K562 (cell line): Measurements from ENCODE around the gene GFAP. TPM values are rescaled to one million over a fixed set of nuclear protein-coding genes. Genes with fewer than 3 reads are reported as not detected.

Experiments used
- ATAC-seq: fragments of 200-7000 bp; cut with Tn5 transposase; 3 replicates; pipeline ENCODE4 v1.9.1; 2020; ENCODE audit warnings: moderate library complexity
- BruUV-seq: library from RNA; stranded (reverse); fragments of 400-500 nt; replicated peaks from 2 replicates; lab custom pipeline; 2021; lab: Mats Ljungman, UMichigan
- CTCF ChIA-PET: fragments of 300-600 bp; formaldehyde crosslinking; extraction: SDS; loops from one replicate; lab custom pipeline; 2021; ENCODE audit warnings: low intra/inter-chr PET ratio; lab: Yijun Ruan, JAX
- POLR2A ChIA-PET: fragments of 300-600, 350-650 bp; sonication (Branson Sonifier 250); formaldehyde crosslinking; extraction: SDS; loops from one replicate; lab custom pipeline; 2021; ENCODE audit warnings: antibody characterized with exemption, inconsistent platforms; lab: Yijun Ruan, JAX
- DNase-seq, 4 experiments: peaks; one replicate each; pipeline versions ENCODE4 v3.0.0 to v3.0.0-alpha.2; 2011 to 2018; ENCODE audit warnings: low spot score in 3 of 4, mixed read lengths in 3 of 4; ENCODE audit errors: extremely low read depth in 1 of 4
- FAIRE-seq: peaks from 2 replicates; lab custom pipeline; 2011; peaks lifted over from hg19 to GRCh38; lab: Jason Lieb, UNC
- H2AFZ ChIP-seq: 2 replicates; pipeline ENCODE4 v1.6.0; 2011; ENCODE audit warnings: low read depth, low read length, control low read depth, inconsistent platforms
- H3K27ac ChIP-seq: fragments of 200-600 bp; 3 replicates; pipeline ENCODE4 v1.8.0; 2011; ENCODE audit warnings: low read depth, mild to moderate bottlenecking, control low read depth, inconsistent platforms, low read length, moderate library complexity, mixed read lengths; ENCODE audit errors: extremely low read depth
- H3K27me3 ChIP-seq, 2 experiments: fragments of 300-600 bp in 1 of 2; 2 replicates in 1 of 2; 3 replicates in 1 of 2; pipeline versions ENCODE4 v1.6.0 to v1.8.0; 2011; ENCODE audit warnings: inconsistent platforms in 2 of 2, low read length in 2 of 2, mild to moderate bottlenecking in 1 of 2, mixed read lengths in 1 of 2, moderate library complexity in 1 of 2; ENCODE audit not compliant: control insufficient read depth in 2 of 2, insufficient read depth in 2 of 2
- H3K36me3 ChIP-seq: fragments of 300-600 bp; 3 replicates; pipeline ENCODE4 v1.8.0; 2011; ENCODE audit warnings: mild to moderate bottlenecking, low read length, inconsistent platforms; ENCODE audit not compliant: control insufficient read depth, insufficient read depth
- H3K4me1 ChIP-seq, 2 experiments: fragments of 200-600 bp in 1 of 2; replicated peaks in 1 of 2; 2 replicates in 1 of 2; 3 replicates in 1 of 2; pipeline versions ENCODE4 v1.5.1 to v1.8.0; 2011; ENCODE audit warnings: inconsistent platforms in 2 of 2, low read length in 2 of 2, mild to moderate bottlenecking in 1 of 2, mixed read lengths in 1 of 2, moderate library complexity in 1 of 2; ENCODE audit not compliant: control insufficient read depth in 2 of 2, insufficient read depth in 2 of 2
- H3K4me2 ChIP-seq: 2 replicates; pipeline ENCODE4 v1.6.1; 2011; ENCODE audit warnings: low read length, control low read depth, inconsistent platforms, mixed read lengths; ENCODE audit not compliant: insufficient read depth
- H3K4me3 ChIP-seq: fragments of 200-600 bp; sonication (generic), shearing (Covaris generic); 2 replicates; pipeline ENCODE4 v1.5.1; 2016; ENCODE audit warnings: control low read depth, inconsistent platforms
- H3K79me2 ChIP-seq: fragments of 200-600 bp; 3 replicates; pipeline ENCODE4 v1.8.0; 2011; ENCODE audit warnings: low read length, inconsistent platforms; ENCODE audit not compliant: control insufficient read depth, insufficient read depth
- H3K9ac ChIP-seq, 2 experiments: 2 replicates each; pipeline versions ENCODE4 v1.6.0 to v1.6.1; 2011; ENCODE audit warnings: low read depth in 2 of 2, low read length in 2 of 2, control low read depth in 1 of 2, inconsistent platforms in 1 of 2, mild to moderate bottlenecking in 1 of 2, mixed read lengths in 1 of 2; ENCODE audit not compliant: insufficient read depth in 1 of 2
- H3K9me1 ChIP-seq: one replicate; pipeline ENCODE4 v1.6.0; 2011; ENCODE audit warnings: inconsistent platforms, mild to moderate bottlenecking, low read length, moderate library complexity; ENCODE audit not compliant: control insufficient read depth, insufficient read depth
- H3K9me3 ChIP-seq: replicated peaks from 2 replicates; pipeline ENCODE4 v1.5.1; 2011; ENCODE audit warnings: low read depth, low read length, inconsistent platforms; ENCODE audit not compliant: control insufficient read depth, insufficient read depth
- H4K20me1 ChIP-seq: replicated peaks from 2 replicates; pipeline ENCODE4 v1.6.1; 2011; ENCODE audit warnings: low read length, inconsistent platforms, mixed read lengths; ENCODE audit not compliant: control insufficient read depth, insufficient read depth
- CCNT2 ChIP-seq: IDR thresholded peaks from 2 replicates; pipeline ENCODE4 v1.6.1; 2011; ENCODE audit warnings: borderline replicate concordance, low read depth, mild to moderate bottlenecking, moderate library complexity, mixed read lengths, low read length; ENCODE audit not compliant: insufficient read length; ENCODE audit errors: extremely low read depth
- HDAC3 ChIP-seq: fragments of 450-650 bp; IDR thresholded peaks from 2 replicates; pipeline ENCODE4 v1.6.1; 2018; ENCODE audit warnings: borderline replicate concordance, mild to moderate bottlenecking, moderate library complexity; ENCODE audit not compliant: partially characterized antibody
- NCOA6 ChIP-seq: fragments of 450-650 bp; IDR thresholded peaks from 2 replicates; pipeline ENCODE4 v1.6.1; 2017; ENCODE audit warnings: mild to moderate bottlenecking
- POLR2A ChIP-seq: fragments of 450-650 bp; conservative IDR thresholded peaks from 2 replicates; pipeline ENCODE4 v1.6.1; 2016
- POLR2AphosphoS2 ChIP-seq: IDR thresholded peaks from 2 replicates; pipeline ENCODE4 v1.6.1; 2012; ENCODE audit warnings: low read length, improper control_type of control experiment
- POLR2B ChIP-seq: fragments of 450-650 bp; IDR thresholded peaks from 2 replicates; pipeline ENCODE4 v1.6.1; 2018; ENCODE audit warnings: low read depth; ENCODE audit not compliant: partially characterized antibody
- POLR2H ChIP-seq: IDR thresholded peaks from 2 replicates; pipeline ENCODE4 v1.6.1; 2016; ENCODE audit warnings: missing genetic modification characterization, low read depth, mild to moderate bottlenecking, control low read depth, missing compliant biosample characterization, moderate library complexity
- RHOXF2B ChIP-seq: fragments of 250-450 bp; sonication (Bioruptor Pico); conservative IDR thresholded peaks from 2 replicates; pipeline ENCODE4 v1.5.1; 2021
- SP1 ChIP-seq: sonication (generic); formaldehyde crosslinking; IDR thresholded peaks from 2 replicates; pipeline ENCODE4 v1.8.1; 2022; ENCODE audit warnings: mild to moderate bottlenecking, missing genetic modification reagents
- SUPT5H ChIP-seq: fragments of 450-650 bp; IDR thresholded peaks from 2 replicates; pipeline ENCODE4 v1.6.1; 2016
- XRCC5 ChIP-seq: fragments of 200-400 bp; formaldehyde crosslinking; IDR thresholded peaks from 2 replicates; pipeline ENCODE4 v1.6.1; 2017; ENCODE audit warnings: low read depth, mild to moderate bottlenecking, low read length
- ZBTB49 ChIP-seq: sonication (generic); formaldehyde crosslinking; IDR thresholded peaks from 2 replicates; pipeline ENCODE4 v1.8.0; 2022; ENCODE audit warnings: missing genetic modification reagents, mild to moderate bottlenecking, borderline replicate concordance
- ZFX ChIP-seq: sonication (generic); formaldehyde crosslinking; IDR thresholded peaks from 2 replicates; pipeline ENCODE4 v1.8.0; 2022; ENCODE audit warnings: mild to moderate bottlenecking, missing genetic modification reagents, moderate library complexity
- ZNF143 ChIP-seq: sonication (generic); formaldehyde crosslinking; IDR thresholded peaks from 2 replicates; pipeline ENCODE4 v1.9.0; 2022; ENCODE audit warnings: mild to moderate bottlenecking, missing genetic modification reagents
- WGBS: fragments of 100-300 bp; shearing (Covaris generic); methylation state at CpG from one replicate; pipeline ENCODE4 v1.1.6; 2016; ENCODE audit warnings: low coverage, mixed read lengths; ENCODE audit not compliant: insufficient coverage; ENCODE audit errors: missing lambda C conversion rate; 5-methylcytosine and 5-hydroxymethylcytosine counted together
- in situ Hi-C: fragments of 300-500 bp; cut with MboI; formaldehyde crosslinking; loops from 4 replicates; pipeline ENCODE4 v1.15.0; 2018; ENCODE audit warnings: inconsistent platforms, mixed read lengths
- intact Hi-C: fragments of 100-400 bp; cut with micrococcal nuclease; formaldehyde crosslinking; loops from 2 replicates; pipeline ENCODE4 v1.14.2; 2022
- polyA plus RNA-seq, 8 experiments: library from polyadenylated mRNA; depleted of rRNA in 4 of 8; stranded (reverse) in 5 of 8; unstranded in 3 of 8; fragments of >200 nt; fragmentation: Nextera tagmentation in 2 of 8; fragmentation: Illumina TruSeq in 1 of 8; extraction: Ambion mirVana in 2 of 8; extraction: Trizol in 1 of 8; gene quantifications; 2 replicates each; pipeline versions ENCODE4 v1.2.1 to v1.2.3, GENCODE V29; 2011 to 2014; ENCODE audit warnings: inconsistent platforms in 1 of 8, missing spikeins in 1 of 8
- total RNA-seq, 7 experiments: library from RNA; depleted of rRNA in 6 of 7; stranded (reverse); fragments of >200 nt in 6 of 7; fragmentation: Illumina TruSeq in 2 of 7; extraction: Trizol in 2 of 7; gene quantifications; 2 replicates each; pipeline versions ENCODE4 v1.2.1 to v1.2.3, GENCODE V29; 2011 to 2021; ENCODE audit warnings: low replicate concordance in 1 of 7

The GFAP gene
- total and polyA plus RNA-seq, 9 of the 15 experiments (the other 6 are each of a cell fraction or from before 2014, with no cell fraction given) = 0.07 to 1.4 (median 0.60) TPM; not detected in 1

GRCh38 chr17:44925731-44926697 lies 10.7 kb upstream of the GFAP start (continued):
- TF ChIP-seq ZBTB49 (CRISPR knock-in tag) (no peak), SP1 (no peak), RHOXF2B (CRISPR knock-in tag) (no peak), CCNT2 (no peak), NCOA6 (no peak), XRCC5 (no peak)

GRCh38 chr17:44924107-44924544 lies 8.8 kb upstream of the GFAP start:
- H3K9me1 ChIP-seq = no peaks in the 10 kb centered on the region
- DNase-seq (no peak), FAIRE-seq (no peak), ATAC-seq (no peak; the same call in 2 of the 3 replicates)
- H3K4me3 ChIP-seq = no peak overlapping the region
- H2AFZ ChIP-seq = no peak overlapping the region
- TF ChIP-seq POLR2AphosphoS2 (peak; percentile 95), HDAC3 (no peak), SUPT5H (peak; percentile 53), POLR2H (tag) (0 out of 2 replicates have a peak, but pooled peaks have one; percentile 47), POLR2B (peak; percentile 36), ZFX (CRISPR knock-in tag) (no peak), ZNF143 (no peak), POLR2A (peak; percentile 58; the same call in 1 of the 2 replicates)
- CTCF ChIA-PET = no interaction called here
- peaks cover 35% of the 10 kb centered on the region; the same call in 2 of the 3 replicates for H3K36me3 ChIP-seq
- no TSS peak for BruUV-seq
- no peaks in the 10 kb centered on the region for H3K9me3 ChIP-seq
- peaks cover 2 to 8% of the 10 kb centered on the region in 2 experiments; a peak in 1 of 5 replicates for H3K27me3 ChIP-seq
- H3K4me2 ChIP-seq = no peak overlapping the region
- peaks cover 10% of the 10 kb centered on the region; the same call in 1 of the 2 replicates for H4K20me1 ChIP-seq
- H3K9ac ChIP-seq = no peak overlapping the region
- POLR2A ChIA-PET = interaction anchor here (0.9 to 1.1 kb wide), 2 partner anchors 13 to 148 kb away, joined by 3 to 4 read pairs; no protein-coding TSS in a partner anchor
- intact Hi-C loops (no loop called here), in situ Hi-C loops (loop anchor here (5.0 kb wide), 1 partner anchor 183 kb away; no protein-coding TSS in a partner anchor)
- H3K27ac ChIP-seq = no peak overlapping the region
- H3K4me1 ChIP-seq = peaks cover 0 to 2% of the 10 kb centered on the region in 2 experiments; a peak in 3 of 5 replicates
- 47% methylated on average over 9 of the region's 9 CpGs for WGBS
- no peaks in the 10 kb centered on the region for H3K79me2 ChIP-seq
